ENCODE results near the gene SEC22A.

DNA sequence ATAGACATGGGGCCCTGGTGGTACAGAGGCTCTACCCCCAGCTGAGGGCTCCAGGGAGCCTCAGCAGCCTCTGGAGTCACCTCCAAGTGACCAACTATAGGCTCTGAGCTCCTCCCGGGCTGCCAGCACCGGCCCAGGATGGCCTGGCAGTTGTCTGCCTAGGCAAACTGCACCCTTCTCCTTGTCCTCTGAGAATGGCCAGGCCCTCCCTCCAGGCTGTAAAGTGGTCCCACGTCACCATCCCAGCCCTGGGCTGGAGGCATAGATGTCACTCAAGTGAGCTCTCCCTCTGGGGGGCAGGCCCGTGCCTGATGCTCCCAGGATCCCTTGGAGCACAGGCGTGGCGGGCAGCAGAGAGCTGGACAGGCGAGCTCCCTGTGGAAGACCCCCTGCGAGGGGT lies 120.1 kb downstream of the SEC22A start:
- no peak for TF ChIP-seq POLR2AphosphoS5 (IDR thresholded peaks at IDR 0.05; ENCODE audit: low read depth, low read length)
- TF ChIP-seq POLR2A (IDR thresholded peaks at IDR 0.05; ENCODE audit: low read depth, low read length), result no peak

Measured in GM12892 (cell line).